ENCODE results near the gene HSH2D. TPM values are rescaled to one million over a fixed set of nuclear protein-coding genes. Genes with fewer than 3 reads are reported as not detected.

The HSH2D gene
- total and polyA plus RNA-seq, 9 of the 15 experiments (the other 6 are each of a cell fraction or from before 2014, with no cell fraction given) = 0.03 to 1.1 (median 0.35) TPM; not detected in 1

DNA sequence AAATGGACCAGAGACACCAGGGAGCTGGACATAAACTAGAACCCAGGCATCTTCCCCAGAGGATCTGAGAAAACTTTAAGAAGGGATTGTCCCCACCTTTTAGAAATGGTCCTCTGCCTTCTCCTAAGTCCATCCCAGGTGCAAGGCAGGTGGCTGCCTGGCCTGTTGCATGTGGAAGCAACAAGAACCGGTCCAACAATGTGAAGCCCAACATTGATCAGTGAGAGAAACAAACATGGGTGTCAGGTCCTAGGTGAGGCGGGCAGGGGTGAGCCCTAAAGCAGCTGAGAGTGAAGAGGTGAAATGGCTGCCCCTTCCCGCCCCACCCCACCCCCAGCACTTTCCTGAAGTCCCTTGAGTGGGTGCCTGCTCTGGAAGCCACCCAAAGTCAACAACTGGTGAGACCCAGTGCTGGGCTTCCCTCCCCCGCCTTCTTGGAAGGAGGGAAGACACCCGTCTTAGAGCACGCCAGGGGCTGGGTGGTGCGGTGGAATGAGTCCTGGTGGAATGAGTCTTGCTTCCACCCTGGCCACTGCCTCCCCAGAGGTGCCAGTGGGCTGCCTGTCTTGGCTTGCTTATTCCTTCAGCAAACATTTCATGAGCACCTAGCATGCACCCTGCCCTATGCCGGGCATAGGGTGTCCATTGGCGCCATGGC is 55.9 kb downstream of the HSH2D start (continued):
- TF ChIP-seq, protein P1, sequence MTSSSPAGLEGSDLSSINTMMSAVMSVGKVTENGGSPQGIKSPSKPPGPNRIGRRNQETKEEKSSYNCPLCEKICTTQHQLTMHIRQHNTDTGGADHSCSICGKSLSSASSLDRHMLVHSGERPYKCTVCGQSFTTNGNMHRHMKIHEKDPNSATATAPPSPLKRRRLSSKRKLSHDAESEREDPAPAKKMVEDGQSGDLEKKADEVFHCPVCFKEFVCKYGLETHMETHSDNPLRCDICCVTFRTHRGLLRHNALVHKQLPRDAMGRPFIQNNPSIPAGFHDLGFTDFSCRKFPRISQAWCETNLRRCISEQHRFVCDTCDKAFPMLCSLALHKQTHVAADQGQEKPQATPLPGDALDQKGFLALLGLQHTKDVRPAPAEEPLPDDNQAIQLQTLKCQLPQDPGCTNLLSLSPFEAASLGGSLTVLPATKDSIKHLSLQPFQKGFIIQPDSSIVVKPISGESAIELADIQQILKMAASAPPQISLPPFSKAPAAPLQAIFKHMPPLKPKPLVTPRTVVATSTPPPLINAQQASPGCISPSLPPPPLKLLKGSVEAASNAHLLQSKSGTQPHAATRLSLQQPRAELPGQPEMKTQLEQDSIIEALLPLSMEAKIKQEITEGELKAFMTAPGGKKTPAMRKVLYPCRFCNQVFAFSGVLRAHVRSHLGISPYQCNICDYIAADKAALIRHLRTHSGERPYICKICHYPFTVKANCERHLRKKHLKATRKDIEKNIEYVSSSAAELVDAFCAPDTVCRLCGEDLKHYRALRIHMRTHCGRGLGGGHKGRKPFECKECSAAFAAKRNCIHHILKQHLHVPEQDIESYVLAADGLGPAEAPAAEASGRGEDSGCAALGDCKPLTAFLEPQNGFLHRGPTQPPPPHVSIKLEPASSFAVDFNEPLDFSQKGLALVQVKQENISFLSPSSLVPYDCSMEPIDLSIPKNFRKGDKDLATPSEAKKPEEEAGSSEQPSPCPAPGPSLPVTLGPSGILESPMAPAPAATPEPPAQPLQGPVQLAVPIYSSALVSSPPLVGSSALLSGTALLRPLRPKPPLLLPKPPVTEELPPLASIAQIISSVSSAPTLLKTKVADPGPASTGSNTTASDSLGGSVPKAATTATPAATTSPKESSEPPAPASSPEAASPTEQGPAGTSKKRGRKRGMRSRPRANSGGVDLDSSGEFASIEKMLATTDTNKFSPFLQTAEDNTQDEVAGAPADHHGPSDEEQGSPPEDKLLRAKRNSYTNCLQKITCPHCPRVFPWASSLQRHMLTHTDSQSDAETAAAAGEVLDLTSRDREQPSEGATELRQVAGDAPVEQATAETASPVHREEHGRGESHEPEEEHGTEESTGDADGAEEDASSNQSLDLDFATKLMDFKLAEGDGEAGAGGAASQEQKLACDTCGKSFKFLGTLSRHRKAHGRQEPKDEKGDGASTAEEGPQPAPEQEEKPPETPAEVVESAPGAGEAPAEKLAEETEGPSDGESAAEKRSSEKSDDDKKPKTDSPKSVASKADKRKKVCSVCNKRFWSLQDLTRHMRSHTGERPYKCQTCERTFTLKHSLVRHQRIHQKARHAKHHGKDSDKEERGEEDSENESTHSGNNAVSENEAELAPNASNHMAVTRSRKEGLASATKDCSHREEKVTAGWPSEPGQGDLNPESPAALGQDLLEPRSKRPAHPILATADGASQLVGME (CRISPR knock-in tag; IDR thresholded peaks at IDR 0.05) = no peak
- TF ChIP-seq CBX3 (IDR thresholded peaks at IDR 0.05; ENCODE audit: borderline replicate concordance in 1 of 2, low read length in 2 of 2) = no peak
- no peak for TF ChIP-seq PHF20 (IDR thresholded peaks at IDR 0.05; ENCODE audit: partially characterized antibody)

Data from K562 (cell line).